HCT116 (cell line): ENCODE data around the gene ANKRD44. TPM values are rescaled to one million over a fixed set of nuclear protein-coding genes. Genes with fewer than 3 reads are reported as not detected.

Experiments used
- ATAC-seq: fragments of 200-7000 bp; cut with Tn5 transposase; 2 replicates; pipeline ENCODE4 v1.9.1; 2020; ENCODE audit warnings: mild to moderate bottlenecking, moderate library complexity
- BruUV-seq: library from RNA; stranded (reverse); fragments of 400-500 nt; replicated peaks from 2 replicates; lab custom pipeline; 2021; lab: Mats Ljungman, UMichigan
- CTCF ChIA-PET: fragments of 300-600 bp; sonication (Branson Sonifier 250); formaldehyde crosslinking; loops from one replicate; lab custom pipeline; 2021; ENCODE audit warnings: antibody characterized with exemption; lab: Charles Lee
- POLR2A ChIA-PET: fragments of 300-600, 350-600 bp; sonication (Branson Sonifier 250); formaldehyde crosslinking; loops from one replicate; lab custom pipeline; 2021; ENCODE audit warnings: antibody characterized with exemption; lab: Charles Lee
- RAD21 ChIA-PET, 2 experiments: fragments of 300-600 bp; sonication (Branson Sonifier 250); formaldehyde crosslinking; loops; one replicate each; lab custom pipeline; 2023; ENCODE audit warnings: low total read pairs in 2 of 2; ENCODE audit not compliant: uncharacterized antibody in 2 of 2, unreplicated experiment in 2 of 2, low non-redundant PET in 1 of 2; lab: Charles Lee
- DNase-seq: peaks from one replicate; pipeline ENCODE4 v3.0.0-alpha.2; 2010; ENCODE audit warnings: low read depth, low spot score
- H2AFZ ChIP-seq: fragments of 200-600 bp; shearing (Covaris generic), sonication (generic); 2 replicates; pipeline ENCODE4 v1.6.1; 2017; ENCODE audit warnings: low read depth, mixed run types, mixed read lengths, antibody characterized with exemption, low read length; ENCODE audit not compliant: poor library complexity, severe bottlenecking
- H3K27ac ChIP-seq: 2 replicates; pipeline ENCODE4 v1.5.1; 2012; ENCODE audit warnings: low read depth, low read length
- H3K27me3 ChIP-seq: fragments of 200-600 bp; sonication (generic); 2 replicates; pipeline ENCODE4 v1.6.1; 2016; ENCODE audit warnings: mixed run types, low read length, mixed read lengths; ENCODE audit not compliant: insufficient read depth
- H3K36me3 ChIP-seq, 2 experiments: fragments of 200-500 bp in 1 of 2; fragments of 200-600 bp in 1 of 2; sonication (Bioruptor generic) in 1 of 2; sonication (generic) in 1 of 2; 2 replicates each; pipeline versions ENCODE4 v1.5.1 to v1.6.1; 2014 to 2016; ENCODE audit warnings: low read length in 2 of 2, inconsistent platforms in 1 of 2, mixed read lengths in 1 of 2, mixed run types in 1 of 2; ENCODE audit not compliant: insufficient read depth in 2 of 2, control insufficient read depth in 1 of 2
- H3K4me1 ChIP-seq, 2 experiments: fragments of 200-600 bp in 1 of 2; sonication (generic) in 1 of 2; 2 replicates each; pipeline versions ENCODE4 v1.5.1 to v1.6.1; 2012 to 2017; ENCODE audit warnings: low read length in 2 of 2, inconsistent platforms in 1 of 2, mild to moderate bottlenecking in 1 of 2, mixed read lengths in 1 of 2, mixed run types in 1 of 2, moderate library complexity in 1 of 2; ENCODE audit not compliant: insufficient read depth in 2 of 2, control insufficient read depth in 1 of 2
- H3K4me2 ChIP-seq: fragments of 200-600 bp; sonication (generic); 2 replicates; pipeline ENCODE4 v1.6.1; 2017; ENCODE audit warnings: mixed run types, low read length, mixed read lengths
- H3K4me3 ChIP-seq, 2 experiments: fragments of 200-600 bp in 1 of 2; sonication (generic) in 1 of 2; replicated peaks in 1 of 2; 2 replicates each; pipeline ENCODE4 v1.5.1; 2011 to 2016; ENCODE audit warnings: low read length in 2 of 2, control low read depth in 1 of 2, low read depth in 1 of 2, mild to moderate bottlenecking in 1 of 2, mixed read lengths in 1 of 2, mixed run types in 1 of 2
- H3K79me2 ChIP-seq: fragments of 200-600 bp; sonication (generic); 2 replicates; pipeline ENCODE4 v1.6.1; 2017; ENCODE audit warnings: mild to moderate bottlenecking, mixed run types, low read length, moderate library complexity, mixed read lengths; ENCODE audit not compliant: insufficient read depth
- H3K9ac ChIP-seq: fragments of 200-600 bp; sonication (generic); 2 replicates; pipeline ENCODE4 v1.6.1; 2016; ENCODE audit warnings: low read length, mixed read lengths
- H3K9me2 ChIP-seq: fragments of 200-600 bp; sonication (generic), shearing (Covaris generic); 2 replicates; pipeline ENCODE4 v1.6.1; 2017; ENCODE audit warnings: mixed run types, mild to moderate bottlenecking, moderate library complexity; ENCODE audit not compliant: insufficient read depth
- H3K9me3 ChIP-seq, 2 experiments: fragments of 200-500 bp in 1 of 2; fragments of 200-600 bp in 1 of 2; sonication (Bioruptor generic) in 1 of 2; sonication (generic) in 1 of 2; 2 replicates each; pipeline ENCODE4 v1.6.1; 2014 to 2017; ENCODE audit warnings: low read length in 2 of 2, mixed read lengths in 2 of 2, inconsistent platforms in 1 of 2, low read depth in 1 of 2, mild to moderate bottlenecking in 1 of 2, mixed run types in 1 of 2, moderate library complexity in 1 of 2; ENCODE audit not compliant: control insufficient read depth in 1 of 2, insufficient read depth in 1 of 2
- H4K20me1 ChIP-seq: fragments of 200-600 bp; sonication (generic), shearing (Covaris generic); 2 replicates; pipeline ENCODE4 v1.6.1; 2017; ENCODE audit warnings: mixed run types, mild to moderate bottlenecking, moderate library complexity; ENCODE audit not compliant: insufficient read depth
- CBX3 ChIP-seq: IDR thresholded peaks from 2 replicates; pipeline ENCODE4 v1.6.1; 2012; ENCODE audit warnings: low read depth
- CEBPB ChIP-seq: IDR thresholded peaks from 2 replicates; pipeline ENCODE4 v1.6.1; 2012; ENCODE audit warnings: low read depth
- CTCF ChIP-seq, 3 experiments: fragments of 200-600 bp in 1 of 3; sonication (generic) in 1 of 3; IDR thresholded peaks in 2 of 3; conservative IDR thresholded peaks in 1 of 3; 2 replicates each; pipeline ENCODE4 v1.5.1; 2012 to 2017; ENCODE audit warnings: low read depth in 2 of 3, low read length in 2 of 3, antibody characterized with exemption in 1 of 3, borderline replicate concordance in 1 of 3, control low read depth in 1 of 3, mild to moderate bottlenecking in 1 of 3, mixed read lengths in 1 of 3, mixed run types in 1 of 3, moderate library complexity in 1 of 3; ENCODE audit not compliant: insufficient read depth in 1 of 3
- EZH2 ChIP-seq: fragments of 200-600 bp; sonication (generic); IDR thresholded peaks from 2 replicates; pipeline ENCODE4 v1.6.1; 2017; ENCODE audit warnings: antibody characterized with exemption, mixed run types
- EZH2phosphoT487 ChIP-seq: fragments of 200-600 bp; IDR thresholded peaks from 2 replicates; pipeline ENCODE4 v1.6.1; 2018; ENCODE audit warnings: antibody characterized with exemption, borderline replicate concordance
- FOSL1 ChIP-seq: IDR thresholded peaks from 2 replicates; pipeline ENCODE4 v1.6.1; 2012; ENCODE audit warnings: low read depth
- MAX ChIP-seq: IDR thresholded peaks from 2 replicates; pipeline ENCODE4 v1.6.1; 2012
- POLR2AphosphoS5 ChIP-seq: IDR thresholded peaks from 2 replicates; pipeline ENCODE4 v1.6.1; 2011; ENCODE audit warnings: mild to moderate bottlenecking, low read depth, low read length, moderate library complexity
- SP1 ChIP-seq: IDR thresholded peaks from 2 replicates; pipeline ENCODE4 v1.6.1; 2012; ENCODE audit warnings: low read depth
- SRF ChIP-seq: IDR thresholded peaks from 2 replicates; pipeline ENCODE4 v1.6.1; 2012; ENCODE audit warnings: low read depth
- ZFX ChIP-seq: fragments of 450-650 bp; IDR thresholded peaks from 2 replicates; pipeline ENCODE4 v1.6.1; 2017
- intact Hi-C: fragments of 100-400 bp; cut with micrococcal nuclease; formaldehyde crosslinking; loops from 2 replicates; pipeline ENCODE4 v1.10.0; 2022
- total RNA-seq: library from RNA; stranded (reverse); gene quantifications from one replicate; pipeline ENCODE4 v1.2.1, GENCODE V29; 2021; ENCODE audit not compliant: unreplicated experiment

Gene ANKRD44
- total RNA-seq, 1 experiment from 2014 or later: 2.7 TPM

GRCh38 chr2:197219636-197220035, 90.9 kb downstream of the ANKRD44 start:
- ChIA-PET POLR2A (no interaction called here), CTCF (no interaction called here), RAD21 (no interaction called here)
- no peaks in the 10 kb centered on the region for H3K9me2 ChIP-seq
- H3K27ac ChIP-seq: no peak overlapping the region
- no peaks in the 10 kb centered on the region for H3K79me2 ChIP-seq
- TF ChIP-seq MAX (no peak), CEBPB (no peak), CTCF (IDR thresholded peaks at IDR 0.05 in 2 of 3, conservative IDR thresholded peaks at IDR 0.05 in 1 of 3; ENCODE audit: borderline replicate concordance in 1 of 3, insufficient read depth in 1 of 3, low read depth in 2 of 3, low read length in 2 of 3) (no peak), CBX3 (no peak), EZH2 (no peak), EZH2phosphoT487 (no peak), SRF (no peak), SP1 (no peak), FOSL1 (no peak), POLR2AphosphoS5 (no peak), ZFX (no peak)
- intact Hi-C loops: no loop called here
- ATAC-seq (no peak), DNase-seq (no peak)
- no peak overlapping the region for H2AFZ ChIP-seq
- H3K9me3 ChIP-seq: no peaks in the 10 kb centered on the region
- no TSS peak for BruUV-seq
- peaks cover 3 to 9% of the 10 kb centered on the region in 2 experiments; a peak in 2 of 4 replicates for H3K4me1 ChIP-seq
- no peaks in the 10 kb centered on the region for H3K27me3 ChIP-seq
- no peaks in the 10 kb centered on the region for H3K36me3 ChIP-seq
- no peak overlapping the region for H3K4me2 ChIP-seq
- H3K4me3 ChIP-seq: no peak overlapping the region
- H4K20me1 ChIP-seq: no peaks in the 10 kb centered on the region
- no peak overlapping the region for H3K9ac ChIP-seq
